OCI-LY7 (cell line): Measurements from ENCODE around the gene DNAH17. TPM values are rescaled to one million over a fixed set of nuclear protein-coding genes. Genes with fewer than 3 reads are reported as not detected.

Experiments
- BruUV-seq: library from RNA; stranded (reverse); fragments of 400-500 nt; replicated peaks from 2 replicates; lab custom pipeline; 2021; lab: Mats Ljungman, UMichigan
- CTCF ChIA-PET: fragments of 300-600 bp; sonication (Branson Sonifier 250); formaldehyde crosslinking; loops from one replicate; lab custom pipeline; 2022; ENCODE audit warnings: antibody characterized with exemption; ENCODE audit not compliant: unreplicated experiment; lab: Charles Lee
- POLR2A ChIA-PET: fragments of 300-600 bp; sonication (Branson Sonifier 250); formaldehyde crosslinking; loops from one replicate; lab custom pipeline; 2022; ENCODE audit warnings: antibody characterized with exemption; lab: Charles Lee
- DNase-seq: peaks from one replicate; pipeline ENCODE4 v3.0.0-alpha.2; 2015; ENCODE audit warnings: low spot score
- H2AFZ ChIP-seq: fragments of 200-600 bp; sonication (generic), shearing (Covaris generic); 2 replicates; pipeline ENCODE4 v1.6.1; 2014; ENCODE audit warnings: mild to moderate bottlenecking, antibody characterized with exemption, low read length, moderate library complexity
- H3K27ac ChIP-seq: fragments of 200-600 bp; sonication (generic); 2 replicates; pipeline ENCODE4 v1.5.1; 2014; ENCODE audit warnings: mixed run types, low read depth, mild to moderate bottlenecking, moderate library complexity, low read length, inconsistent platforms; ENCODE audit not compliant: poor library complexity, severe bottlenecking
- H3K36me3 ChIP-seq: fragments of 200-600 bp; sonication (generic); 2 replicates; pipeline ENCODE4 v1.6.1; 2014; ENCODE audit warnings: mild to moderate bottlenecking, antibody characterized with exemption, low read length, moderate library complexity, mixed read lengths; ENCODE audit not compliant: insufficient read depth
- H3K4me1 ChIP-seq: fragments of 200-600 bp; sonication (generic); 2 replicates; pipeline ENCODE4 v1.5.1; 2014; ENCODE audit warnings: mild to moderate bottlenecking, low read length; ENCODE audit not compliant: insufficient read depth, poor library complexity, severe bottlenecking
- H3K4me2 ChIP-seq: fragments of 200-600 bp; sonication (generic); 2 replicates; pipeline ENCODE4 v1.6.1; 2014; ENCODE audit warnings: mild to moderate bottlenecking, low read length
- H3K4me3 ChIP-seq: fragments of 200-600 bp; sonication (generic); 2 replicates; pipeline ENCODE4 v1.5.1; 2014; ENCODE audit warnings: mild to moderate bottlenecking, low read depth, low read length; ENCODE audit not compliant: poor library complexity, severe bottlenecking
- H3K79me2 ChIP-seq: fragments of 200-600 bp; sonication (generic); 2 replicates; pipeline ENCODE4 v1.6.1; 2016; ENCODE audit warnings: low read depth, mild to moderate bottlenecking, low read length, moderate library complexity, mixed read lengths; ENCODE audit not compliant: insufficient read depth
- H3K9me2 ChIP-seq: fragments of 200-600 bp; sonication (generic); 2 replicates; pipeline ENCODE4 v1.6.1; 2016; ENCODE audit warnings: mild to moderate bottlenecking, low read length, mixed read lengths; ENCODE audit not compliant: insufficient read depth
- H3K9me3 ChIP-seq: fragments of 200-600 bp; sonication (generic); 2 replicates; pipeline ENCODE4 v1.6.1; 2014; ENCODE audit warnings: mild to moderate bottlenecking, mixed run types, low read length, mixed read lengths
- H4K20me1 ChIP-seq: fragments of 200-600 bp; sonication (generic); 2 replicates; pipeline ENCODE4 v1.6.1; 2014; ENCODE audit warnings: mild to moderate bottlenecking, antibody characterized with exemption, low read length, moderate library complexity, mixed read lengths; ENCODE audit not compliant: insufficient read depth
- CTCF ChIP-seq: fragments of 200-600 bp; sonication (generic); conservative IDR thresholded peaks from 2 replicates; pipeline ENCODE4 v1.5.1; 2014; ENCODE audit warnings: mild to moderate bottlenecking, antibody characterized with exemption, low read length, moderate library complexity, mixed read lengths
- EZH2phosphoT487 ChIP-seq: fragments of 200-600 bp; sonication (generic); IDR thresholded peaks from 2 replicates; pipeline ENCODE4 v1.6.1; 2018; ENCODE audit warnings: low read depth, borderline replicate concordance, mild to moderate bottlenecking, mixed run types, antibody characterized with exemption, low read length, moderate library complexity, mixed read lengths
- intact Hi-C: fragments of 100-400 bp; cut with micrococcal nuclease; formaldehyde crosslinking; loops from one replicate; pipeline ENCODE4 v1.10.0; 2022; ENCODE audit not compliant: unreplicated experiment
- total RNA-seq, 2 experiments: library from RNA; depleted of rRNA in 1 of 2; stranded (reverse); fragments of >200 nt in 1 of 2; shearing (Covaris generic) in 1 of 2; gene quantifications; 2 replicates each; pipeline ENCODE4 v1.2.3, GENCODE V29; 2014 to 2022

The DNAH17 gene
- total RNA-seq, 2 experiments from 2014 or later, result 0.89 to 1.1 TPM

GRCh38 chr17:78459696-78460095 is 117.5 kb downstream of the DNAH17 start:
- intact Hi-C loops, result no loop called here

GRCh38 chr17:78458736-78459335 is 118.4 kb downstream of the DNAH17 start:
- no peaks in the 10 kb centered on the region for H3K4me1 ChIP-seq
- no TSS peak for BruUV-seq
- no peaks in the 10 kb centered on the region for H3K9me2 ChIP-seq
- intact Hi-C loops, result no loop called here
- H3K36me3 ChIP-seq, result no peaks in the 10 kb centered on the region
- H4K20me1 ChIP-seq, result no peaks in the 10 kb centered on the region
- DNase-seq, result no peak
- no peak overlapping the region for H3K27ac ChIP-seq
- H3K9me3 ChIP-seq, result no peaks in the 10 kb centered on the region
- ChIA-PET CTCF (no interaction called here), POLR2A (no interaction called here)
- no peaks in the 10 kb centered on the region for H3K79me2 ChIP-seq
- TF ChIP-seq EZH2phosphoT487 (no peak), CTCF (no peak)
- no peak overlapping the region for H3K4me2 ChIP-seq
- H3K4me3 ChIP-seq, result no peak overlapping the region
- H2AFZ ChIP-seq, result no peak overlapping the region

More at GRCh38 chr17:78459696-78460095, 117.5 kb downstream of the DNAH17 start:
- no TSS peak for BruUV-seq
- H2AFZ ChIP-seq, result no peak overlapping the region
- H3K4me3 ChIP-seq, result no peak overlapping the region
- ChIA-PET POLR2A (no interaction called here), CTCF (no interaction called here)
- H3K9me3 ChIP-seq, result no peaks in the 10 kb centered on the region
- H3K27ac ChIP-seq, result no peak overlapping the region
- no peaks in the 10 kb centered on the region for H3K36me3 ChIP-seq
- no peaks in the 10 kb centered on the region for H4K20me1 ChIP-seq
- H3K9me2 ChIP-seq, result no peaks in the 10 kb centered on the region
- H3K4me1 ChIP-seq, result no peaks in the 10 kb centered on the region
- no peak overlapping the region for H3K4me2 ChIP-seq
- TF ChIP-seq EZH2phosphoT487, result no peak
- H3K79me2 ChIP-seq, result no peaks in the 10 kb centered on the region
- DNase-seq, result no peak

GRCh38 chr17:78458091-78458490 is 119.1 kb downstream of the DNAH17 start:
- H2AFZ ChIP-seq, result no peak overlapping the region
- H3K4me3 ChIP-seq, result no peak overlapping the region
- H3K79me2 ChIP-seq, result no peaks in the 10 kb centered on the region
- H3K36me3 ChIP-seq, result no peaks in the 10 kb centered on the region
- H3K4me2 ChIP-seq, result no peak overlapping the region
- no peak for DNase-seq
- POLR2A ChIA-PET, result no interaction called here
- H3K9me3 ChIP-seq, result no peaks in the 10 kb centered on the region
- CTCF ChIA-PET, result no interaction called here
- no peaks in the 10 kb centered on the region for H4K20me1 ChIP-seq
- no peak overlapping the region for H3K27ac ChIP-seq
- intact Hi-C loops, result no loop called here
- H3K4me1 ChIP-seq, result no peaks in the 10 kb centered on the region
- TF ChIP-seq EZH2phosphoT487 (no peak), CTCF (no peak)
- H3K9me2 ChIP-seq, result no peaks in the 10 kb centered on the region
- BruUV-seq, result no TSS peak
